HG03095 (cell line): ENCODE data around the gene KRTAP19-8.

Experiments used
- ATAC-seq: cut with Tn5 transposase; IDR thresholded peaks from one replicate; pipeline ENCODE4 v1.9.1; 2021; ENCODE audit warnings: moderate library complexity; ENCODE audit not compliant: unreplicated experiment

The KRTAP19-8 gene

GRCh38 chr21:31012133-31013089, 25.9 kb downstream of the KRTAP19-8 start:
- no peak for ATAC-seq

- ATAC-seq: no peak
These were observed 26.9 kb downstream of the KRTAP19-8 start for GRCh38 chr21:31011412-31011811.

GRCh38 chr21:31008355-31008754, 29.9 kb downstream of the KRTAP19-8 start:
- ATAC-seq: no peak

- no peak for ATAC-seq
These were observed 33.3 kb downstream of the KRTAP19-8 start for GRCh38 chr21:31005019-31005418.

- no peak for ATAC-seq
These were observed 34.8 kb downstream of the KRTAP19-8 start for GRCh38 chr21:31003471-31003870.

GRCh38 chr21:30997541-30997940, 40.7 kb downstream of the KRTAP19-8 start:
- no peak for ATAC-seq

- ATAC-seq: no peak
These were observed 41.5 kb downstream of the KRTAP19-8 start for GRCh38 chr21:30996728-30997127.

GRCh38 chr21:30994932-30995331, 43.3 kb downstream of the KRTAP19-8 start:
- no peak for ATAC-seq

GRCh38 chr21:30990514-30991262, 47.6 kb downstream of the KRTAP19-8 start:
- no peak for ATAC-seq

- ATAC-seq: no peak
These were observed 49.6 kb downstream of the KRTAP19-8 start for GRCh38 chr21:30988706-30989105.
